ENCODE measurements around the gene NUP58.

The NUP58 gene, protein sequence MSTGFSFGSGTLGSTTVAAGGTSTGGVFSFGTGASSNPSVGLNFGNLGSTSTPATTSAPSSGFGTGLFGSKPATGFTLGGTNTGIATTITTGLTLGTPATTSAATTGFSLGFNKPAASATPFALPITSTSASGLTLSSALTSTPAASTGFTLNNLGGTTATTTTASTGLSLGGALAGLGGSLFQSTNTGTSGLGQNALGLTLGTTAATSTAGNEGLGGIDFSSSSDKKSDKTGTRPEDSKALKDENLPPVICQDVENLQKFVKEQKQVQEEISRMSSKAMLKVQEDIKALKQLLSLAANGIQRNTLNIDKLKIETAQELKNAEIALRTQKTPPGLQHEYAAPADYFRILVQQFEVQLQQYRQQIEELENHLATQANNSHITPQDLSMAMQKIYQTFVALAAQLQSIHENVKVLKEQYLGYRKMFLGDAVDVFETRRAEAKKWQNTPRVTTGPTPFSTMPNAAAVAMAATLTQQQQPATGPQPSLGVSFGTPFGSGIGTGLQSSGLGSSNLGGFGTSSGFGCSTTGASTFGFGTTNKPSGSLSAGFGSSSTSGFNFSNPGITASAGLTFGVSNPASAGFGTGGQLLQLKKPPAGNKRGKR

GRCh38 chr13:25301347-25302113, at the start of gene NUP58:
Gene NUP58, plus strand, starts transcription at chr13:25301625. Its CDS starts 149 bp downstream, at chr13:25301774.
- peak; percentile 88 for DNase-seq

GRCh38 chr13:25252225-25252624, 49.2 kb upstream of the NUP58 start:
- no peak for DNase-seq

- DNase-seq = no peak
Observed at GRCh38 chr13:25252752-25253151, 48.7 kb upstream of the NUP58 start.

DNA sequence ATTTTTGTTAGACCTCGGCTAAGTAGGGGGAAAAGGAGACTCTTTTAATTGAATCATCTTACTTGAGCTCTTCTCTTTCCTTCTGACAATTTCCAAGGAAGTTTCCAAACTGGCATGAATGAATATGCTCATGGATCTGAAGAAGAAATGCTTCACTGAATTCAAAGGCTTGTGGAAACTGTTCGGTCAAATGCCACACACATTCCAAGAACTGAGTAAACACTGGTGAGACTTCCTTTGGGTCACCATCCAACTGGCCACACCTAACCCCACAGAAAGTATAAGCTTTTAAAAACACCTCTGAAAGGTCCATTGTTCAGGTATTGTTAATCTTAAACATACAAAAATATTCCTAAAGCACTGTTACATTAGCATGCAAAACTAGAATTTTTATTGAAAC, 47.7 kb upstream of the NUP58 start:
- no peak for DNase-seq

DNA sequence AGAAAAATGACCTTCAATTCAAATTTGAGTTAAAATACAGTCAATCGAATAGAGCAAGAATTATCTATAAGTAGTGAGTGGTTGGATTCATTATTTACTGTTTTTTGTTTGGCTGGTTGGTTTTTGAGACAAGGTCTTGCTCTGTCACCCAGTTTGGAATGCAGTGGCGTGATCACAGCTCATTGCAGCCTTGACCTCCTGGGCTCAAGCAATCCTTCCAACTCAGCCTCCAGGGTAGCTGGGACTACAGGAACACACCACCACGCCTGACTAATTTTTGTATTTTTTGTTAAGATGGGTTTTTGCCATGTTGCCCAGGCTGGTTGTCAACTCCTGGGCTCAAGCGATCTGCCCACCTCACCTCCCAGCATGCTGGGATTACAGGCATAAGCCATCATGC, 39.2 kb upstream of the NUP58 start:
- no peak for DNase-seq

DNA sequence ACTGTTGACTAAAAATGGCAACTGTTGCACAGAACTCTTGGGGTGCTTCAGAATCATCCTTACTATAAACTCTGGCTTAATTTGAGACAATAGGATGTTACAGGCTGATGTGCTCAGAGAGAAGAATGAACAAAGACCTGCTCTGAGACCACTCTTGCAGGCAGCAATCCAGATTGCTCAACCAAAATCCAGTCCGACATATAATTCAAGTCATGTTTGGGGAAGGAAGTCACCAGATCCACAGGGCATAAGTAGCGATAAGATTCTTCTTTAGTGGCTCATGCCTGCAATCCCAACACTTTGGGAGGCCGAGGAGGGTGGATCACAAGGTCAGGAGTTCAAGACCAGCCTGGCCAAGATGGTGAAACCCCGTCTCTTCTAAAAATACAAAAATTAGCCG, 34.7 kb upstream of the NUP58 start:
- no peak for DNase-seq

DNA sequence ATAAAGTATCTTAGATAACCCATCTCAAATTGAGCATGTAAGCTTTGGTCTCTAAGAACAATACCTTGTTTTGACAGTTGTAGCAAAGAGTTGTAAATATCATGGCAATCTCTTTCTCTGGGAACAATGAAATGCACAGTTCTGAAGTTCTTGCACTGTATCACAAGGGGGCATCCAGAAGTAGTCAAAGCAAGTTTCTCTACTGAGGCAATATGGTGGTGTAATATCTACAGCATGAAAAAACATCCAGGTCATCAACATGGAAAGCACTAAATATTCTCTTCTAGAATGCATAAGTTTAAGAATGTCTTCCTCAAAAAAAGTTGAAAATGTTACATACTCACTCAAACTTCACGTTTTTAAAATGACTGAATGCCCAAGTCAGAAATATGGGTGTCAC, 33.7 kb upstream of the NUP58 start:
- no peak for DNase-seq

DNA sequence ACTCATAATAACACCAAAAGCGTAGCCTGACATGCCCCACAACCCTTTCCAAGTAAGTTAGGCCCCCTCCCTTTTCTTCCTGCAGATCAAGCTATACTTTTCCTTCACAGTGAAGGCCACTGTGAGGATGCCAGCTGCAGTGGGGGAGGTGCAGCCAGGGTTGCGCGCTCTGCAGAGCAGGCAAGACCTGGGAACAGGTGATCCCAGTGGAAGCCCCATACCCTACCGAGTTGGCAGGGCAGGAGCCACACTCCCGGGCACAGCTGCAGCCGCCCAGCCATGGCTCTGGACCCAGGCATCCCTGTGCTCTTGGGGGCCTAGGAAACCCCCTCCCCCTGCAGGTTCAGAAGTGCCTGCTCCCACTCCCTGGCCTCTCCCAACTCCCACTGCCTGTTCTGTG, 32.9 kb upstream of the NUP58 start:
- no peak for DNase-seq

DNA sequence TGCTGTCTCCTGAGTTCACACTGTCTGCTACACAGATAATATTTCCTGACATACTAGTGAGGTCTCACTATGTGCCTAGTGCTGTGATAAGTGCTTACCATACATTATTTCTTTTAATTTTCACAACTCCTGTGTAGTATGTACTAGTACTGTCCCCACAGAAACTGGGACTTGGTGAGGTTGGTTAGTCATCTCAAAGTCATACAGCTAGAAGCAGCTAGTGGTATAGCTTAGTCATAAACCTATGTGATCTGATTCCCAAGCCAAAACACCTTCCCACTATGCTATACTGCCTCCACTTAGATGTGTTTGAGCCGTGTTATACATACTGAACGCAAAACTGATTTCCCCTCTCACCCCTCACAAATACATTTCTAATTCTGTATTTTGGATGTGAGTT, 24.7 kb upstream of the NUP58 start:
- DNase-seq = no peak

GRCh38 chr13:25280396-25280795, 21.0 kb upstream of the NUP58 start:
- no peak for DNase-seq

DNA sequence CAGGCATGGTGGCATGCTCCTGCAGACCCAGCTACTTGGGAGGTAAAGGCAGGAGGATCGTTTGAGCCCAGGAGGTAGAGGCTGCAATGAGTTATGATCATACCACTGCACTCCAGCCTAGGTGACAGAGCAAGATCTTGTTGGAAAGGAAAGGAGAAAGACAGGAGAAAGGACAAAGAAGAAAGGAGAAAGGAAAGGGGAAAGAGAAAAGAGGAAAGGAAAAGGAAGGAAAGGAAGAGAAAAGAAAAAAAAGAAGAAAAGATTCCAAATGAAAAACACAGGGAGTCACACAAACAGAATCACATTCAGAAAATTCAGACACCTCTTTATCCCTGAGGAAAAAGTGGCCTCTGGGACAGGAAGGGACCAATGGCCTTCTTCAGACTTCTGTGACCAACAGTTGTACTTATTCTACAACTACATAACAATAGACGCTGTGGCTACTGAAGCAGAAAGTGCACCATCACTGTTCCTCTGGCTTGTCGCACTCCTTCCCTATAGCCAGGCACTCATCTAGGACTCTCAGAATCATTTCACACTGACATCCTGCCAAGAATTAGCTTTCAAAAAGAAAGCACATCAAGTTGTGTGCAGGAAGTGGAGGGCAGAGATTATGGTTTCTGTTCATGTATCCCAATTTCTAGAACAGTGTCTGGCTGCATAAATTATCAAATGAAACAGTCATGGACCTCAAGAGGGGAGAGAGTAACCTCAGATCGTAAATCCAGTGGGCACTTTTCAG, 20.1 kb upstream of the NUP58 start:
- no peak for DNase-seq

GRCh38 chr13:25281935-25282332, 19.5 kb upstream of the NUP58 start:
- DNase-seq = no peak

DNA sequence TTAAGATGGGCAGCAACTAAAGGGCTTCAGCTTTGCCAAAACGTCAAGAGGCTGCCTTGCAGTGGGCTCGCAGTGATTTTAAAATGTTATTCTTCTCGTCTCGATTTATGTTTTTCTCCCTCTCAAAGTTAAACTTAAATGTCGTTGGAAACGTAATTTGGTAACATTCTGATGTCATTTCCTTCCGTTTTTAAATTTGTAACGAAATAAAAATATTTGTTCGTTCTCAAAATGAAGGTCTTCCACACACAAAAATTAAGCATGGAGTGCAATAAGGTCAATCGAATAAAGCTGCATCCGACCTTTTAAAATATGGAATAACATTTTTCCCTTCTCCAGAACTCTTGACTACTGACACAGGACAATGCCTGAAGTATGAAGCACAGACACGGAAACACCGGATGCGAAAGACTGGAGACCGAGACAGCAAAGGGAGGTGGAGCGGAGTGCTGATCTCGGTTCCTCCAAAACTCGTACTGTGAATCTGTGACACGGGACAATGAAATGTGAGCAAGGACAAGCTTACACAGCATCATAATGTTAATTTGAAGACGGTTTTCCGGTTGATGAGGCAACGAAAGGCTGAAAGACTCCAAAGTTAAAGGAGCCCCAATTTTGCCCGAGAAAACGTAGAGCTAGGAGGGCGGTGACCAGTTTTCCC, 15.0 kb upstream of the NUP58 start:
- DNase-seq = no peak

DNA sequence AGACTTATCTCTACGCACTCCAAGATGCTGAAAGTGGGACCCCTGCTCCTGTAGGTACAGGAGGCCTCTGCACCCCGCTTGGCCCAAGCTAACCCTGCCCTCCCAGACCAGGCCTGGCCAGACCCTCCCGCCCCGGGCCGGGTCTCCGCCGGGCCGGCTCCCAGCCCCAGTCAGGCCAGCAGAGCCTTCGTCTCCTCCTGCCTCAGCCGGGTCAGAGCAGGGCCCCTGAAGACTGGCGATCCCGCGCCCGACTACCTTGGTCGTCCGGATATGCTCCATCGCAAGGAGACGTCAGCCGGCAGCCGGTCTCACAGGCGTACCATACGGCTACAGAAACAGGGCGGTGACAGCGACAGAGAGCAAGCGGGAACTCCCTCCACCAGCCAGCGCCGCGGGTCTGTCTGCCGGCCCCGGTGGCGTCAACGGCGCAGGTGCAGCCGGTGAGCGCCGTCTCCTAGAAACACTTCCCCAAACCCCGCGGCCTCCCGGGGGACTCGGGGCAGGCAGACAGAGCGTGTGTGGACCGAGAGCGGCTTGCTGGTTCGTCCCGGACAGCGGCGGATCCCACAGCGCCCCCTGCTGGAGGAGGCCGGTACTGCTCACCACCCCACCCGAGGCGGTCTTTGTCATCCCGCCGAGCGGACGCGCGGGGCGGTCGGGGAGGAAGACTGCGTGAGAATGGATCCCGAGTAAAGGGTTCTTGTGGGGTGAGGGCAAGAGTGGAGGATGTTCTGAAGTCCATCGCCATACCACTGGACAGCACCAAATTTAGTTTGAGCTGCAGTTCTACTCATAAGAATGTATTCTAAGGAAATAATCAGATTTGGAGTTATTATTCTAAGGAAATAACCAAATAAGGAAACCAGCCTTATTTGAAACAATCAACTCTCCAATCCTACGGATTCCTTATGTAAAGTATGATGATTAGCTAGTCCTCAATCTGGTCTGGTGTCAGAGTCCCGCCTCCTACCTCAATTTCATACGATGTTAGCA, 14.2 kb upstream of the NUP58 start, which contains the start of gene MTMR6:
Gene MTMR6, minus strand, starts transcription at position 520 of the 993 bp plus-strand sequence. Its CDS starts 241 bp downstream, at position 279.
- DNase-seq = peak; percentile 85

DNA sequence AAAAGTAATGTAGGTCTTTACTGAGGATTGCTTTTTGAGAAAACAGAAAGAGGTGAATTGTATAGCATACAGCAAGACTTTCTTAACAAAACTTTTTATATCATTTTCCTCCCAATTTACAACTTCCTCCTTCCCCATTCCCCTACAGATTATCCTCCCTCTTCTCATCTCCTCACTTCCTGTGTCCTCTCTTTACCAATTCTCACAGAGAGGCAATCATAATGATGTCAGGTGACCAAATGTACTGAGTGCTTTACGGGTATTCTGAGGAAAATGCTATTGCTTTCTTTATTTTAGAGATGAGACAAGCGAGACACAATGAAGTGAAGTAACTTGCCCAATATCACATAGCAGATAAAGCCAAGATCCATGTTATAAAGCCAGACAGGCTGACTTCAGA, 12.5 kb upstream of the NUP58 start:
- DNase-seq = no peak

DNA sequence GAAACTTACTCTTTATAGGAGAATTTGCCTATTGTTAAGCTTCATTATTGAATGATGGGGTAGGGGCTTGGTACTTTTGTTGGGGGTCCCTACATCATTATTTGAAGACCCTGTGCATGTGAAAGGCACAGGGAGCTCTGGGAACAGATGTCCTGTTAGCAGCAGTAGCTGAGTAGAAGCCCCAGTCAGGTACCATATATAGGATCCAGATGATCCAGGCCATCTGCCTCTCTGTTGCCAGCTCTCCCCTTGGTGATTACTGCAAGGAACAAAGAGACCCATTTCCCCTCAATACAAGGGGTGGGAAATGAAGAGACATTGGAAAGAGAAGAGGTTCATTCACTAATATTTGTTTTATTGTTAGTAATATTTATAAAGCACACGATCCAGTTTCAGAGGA, 9.7 kb upstream of the NUP58 start:
- no peak for DNase-seq

- no peak for DNase-seq
Observed at GRCh38 chr13:25292301-25292700, 9.1 kb upstream of the NUP58 start.

DNA sequence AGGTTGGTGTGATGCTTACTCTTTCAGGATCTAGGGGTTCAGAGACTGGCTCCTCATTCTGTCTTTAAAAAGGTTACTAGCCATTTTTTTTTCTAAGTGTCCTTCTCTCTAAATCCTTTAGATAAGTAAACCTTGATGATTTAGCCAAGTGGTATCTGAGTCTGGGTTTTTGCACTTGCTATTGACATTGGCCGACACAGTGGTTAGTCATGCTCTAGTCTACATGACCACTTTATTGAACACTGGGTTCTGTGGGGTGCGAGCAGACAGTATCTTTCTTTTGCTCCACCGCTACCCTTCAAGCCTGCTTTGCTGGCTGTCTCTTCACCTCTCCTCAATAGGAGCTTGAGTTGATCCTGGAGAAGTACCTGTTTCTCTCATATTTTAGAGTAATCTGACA, 6.2 kb upstream of the NUP58 start:
- no peak for DNase-seq

GRCh38 chr13:25295701-25296100, 5.7 kb upstream of the NUP58 start:
- no peak for DNase-seq

GRCh38 chr13:25300861-25301346, 521 bp upstream of the NUP58 start:
- no peak for DNase-seq

GRCh38 chr13:25302121-25302520, 696 bp downstream of the NUP58 start:
- DNase-seq = no peak
